ENCODE results near the gene CTDP1. TPM values are rescaled to one million over a fixed set of nuclear protein-coding genes. Genes with fewer than 3 reads are reported as not detected.

The CTDP1 gene
- total RNA-seq, 3 donors from 2014 or later: 28.6 to 37.4 (median 30.1) TPM

DNA sequence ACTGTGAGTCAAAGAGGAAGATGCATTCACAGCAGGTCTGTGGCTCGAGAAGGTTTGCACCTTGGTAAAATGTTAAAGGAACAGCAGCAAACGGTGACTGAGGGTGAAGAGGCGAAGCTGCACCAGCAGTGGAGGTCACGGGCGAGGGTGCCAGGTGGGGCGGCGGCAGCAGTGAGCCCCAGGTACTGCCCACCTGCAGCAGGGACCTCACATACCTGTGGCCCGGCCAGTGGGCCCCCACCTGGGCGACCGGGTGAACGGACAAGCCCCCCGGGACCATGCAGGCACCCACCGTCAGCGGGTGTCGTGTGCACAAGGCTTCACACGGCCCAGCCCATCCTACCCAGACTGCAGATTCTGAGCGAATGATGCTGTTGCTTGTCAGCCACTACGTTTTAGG, 94.5 kb downstream of the CTDP1 start:
- Histone ChIP-seq H3K4me1 (ENCODE audit: low read depth) (no peaks in the 10 kb centered on the region), H3K9me3 (no peaks in the 10 kb centered on the region), H3K36me3 (ENCODE audit: low read depth) (no peaks in the 10 kb centered on the region), H3K4me3 (no peak overlapping the region)
- DNase-seq (peak in 1 of 3 donors; percentile 37), ATAC-seq (no peak)
- no peak for TF ChIP-seq CTCF (IDR thresholded peaks at IDR 0.05)
- intact Hi-C loops (cut with DNase I, micrococcal nuclease): no loop called here

DNA sequence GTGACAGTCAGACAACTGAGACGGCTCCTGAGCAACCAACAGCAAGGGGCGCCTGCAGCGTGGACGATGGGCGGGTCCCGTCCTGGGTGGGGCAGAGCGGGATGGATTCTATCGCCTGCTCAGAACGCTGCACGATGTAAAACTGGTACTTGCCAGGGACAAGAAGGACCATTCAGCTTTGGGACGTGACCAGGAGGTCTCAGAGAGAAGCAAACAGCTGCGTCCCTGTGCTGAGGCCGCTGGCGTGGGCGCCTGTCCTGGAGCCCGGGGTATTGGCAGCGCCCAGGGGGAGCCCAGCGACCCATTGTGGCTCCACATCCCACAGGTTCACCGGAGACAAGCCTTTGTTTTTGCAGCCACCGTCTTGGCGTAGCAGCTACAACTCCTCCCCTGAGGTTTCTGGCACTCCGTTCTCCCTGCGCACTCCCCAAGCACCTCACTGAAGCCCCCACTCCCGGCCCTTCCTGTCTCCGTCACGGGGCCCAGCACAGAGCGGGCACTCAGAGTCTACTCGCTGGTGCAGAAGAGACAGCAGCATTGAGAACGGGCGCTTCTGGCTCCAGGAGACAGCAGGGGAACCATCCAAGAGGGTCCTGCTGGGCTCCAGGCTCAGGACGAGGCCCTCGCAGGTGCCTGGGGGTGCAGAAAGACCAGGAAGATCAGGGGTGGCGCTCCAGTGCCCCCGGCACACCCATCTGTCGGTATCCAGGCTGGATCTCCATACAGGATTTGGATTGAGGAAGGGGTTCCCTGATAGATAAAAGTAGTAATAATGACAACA, 96.0 kb downstream of the CTDP1 start:
- H3K4me3 ChIP-seq: no peak overlapping the region
- TF ChIP-seq CTCF (IDR thresholded peaks at IDR 0.05): no peak
- DNase-seq (peak in 1 of 3 donors; percentile 27), ATAC-seq (no peak)
- no peaks in the 10 kb centered on the region for H3K4me1 ChIP-seq (ENCODE audit: low read depth)
- H3K9me3 ChIP-seq: no peaks in the 10 kb centered on the region
- H3K36me3 ChIP-seq (ENCODE audit: low read depth): no peaks in the 10 kb centered on the region
- intact Hi-C loops (cut with DNase I, micrococcal nuclease): no loop called here

DNA sequence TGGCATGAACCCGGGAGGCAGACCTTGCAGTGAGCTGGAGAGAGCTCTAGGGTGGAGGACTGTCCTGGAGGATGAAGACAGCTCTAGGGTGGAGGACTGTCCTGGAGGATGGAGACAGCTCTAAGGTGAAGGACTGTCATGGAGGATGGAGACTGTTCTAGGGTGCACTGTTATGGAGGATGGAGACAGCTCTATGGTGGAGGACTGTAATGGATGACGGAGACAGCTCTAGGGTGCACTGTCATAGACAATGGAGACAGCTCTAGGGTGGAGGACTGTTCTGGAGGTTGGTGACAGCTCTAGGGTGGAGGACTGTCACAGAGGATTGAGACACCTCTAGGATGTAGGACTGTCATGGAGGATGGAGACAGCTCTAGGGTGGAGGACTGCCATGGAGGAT, 97.1 kb downstream of the CTDP1 start:
- Histone ChIP-seq H3K36me3 (ENCODE audit: low read depth) (no peaks in the 10 kb centered on the region), H3K4me1 (ENCODE audit: low read depth) (no peaks in the 10 kb centered on the region), H3K9me3 (no peaks in the 10 kb centered on the region), H3K4me3 (no peak overlapping the region)
- no peak for TF ChIP-seq CTCF (IDR thresholded peaks at IDR 0.05)
- ATAC-seq (no peak), DNase-seq (no peak)
- intact Hi-C loops (cut with DNase I, micrococcal nuclease): no loop called here

- H3K4me1 ChIP-seq (ENCODE audit: low read depth): no peaks in the 10 kb centered on the region
- TF ChIP-seq CTCF (IDR thresholded peaks at IDR 0.05): no peak
- intact Hi-C loops (cut with DNase I, micrococcal nuclease): no loop called here
- peak in 1 of 3 donors; percentile 41 for DNase-seq
- H3K9me3 ChIP-seq: no peaks in the 10 kb centered on the region
- H3K36me3 ChIP-seq (ENCODE audit: low read depth): no peaks in the 10 kb centered on the region
- no peak overlapping the region for H3K4me3 ChIP-seq
- ATAC-seq: no peak
Observed at GRCh38 chr18:79778291-79778791, 98.7 kb downstream of the CTDP1 start.

DNA sequence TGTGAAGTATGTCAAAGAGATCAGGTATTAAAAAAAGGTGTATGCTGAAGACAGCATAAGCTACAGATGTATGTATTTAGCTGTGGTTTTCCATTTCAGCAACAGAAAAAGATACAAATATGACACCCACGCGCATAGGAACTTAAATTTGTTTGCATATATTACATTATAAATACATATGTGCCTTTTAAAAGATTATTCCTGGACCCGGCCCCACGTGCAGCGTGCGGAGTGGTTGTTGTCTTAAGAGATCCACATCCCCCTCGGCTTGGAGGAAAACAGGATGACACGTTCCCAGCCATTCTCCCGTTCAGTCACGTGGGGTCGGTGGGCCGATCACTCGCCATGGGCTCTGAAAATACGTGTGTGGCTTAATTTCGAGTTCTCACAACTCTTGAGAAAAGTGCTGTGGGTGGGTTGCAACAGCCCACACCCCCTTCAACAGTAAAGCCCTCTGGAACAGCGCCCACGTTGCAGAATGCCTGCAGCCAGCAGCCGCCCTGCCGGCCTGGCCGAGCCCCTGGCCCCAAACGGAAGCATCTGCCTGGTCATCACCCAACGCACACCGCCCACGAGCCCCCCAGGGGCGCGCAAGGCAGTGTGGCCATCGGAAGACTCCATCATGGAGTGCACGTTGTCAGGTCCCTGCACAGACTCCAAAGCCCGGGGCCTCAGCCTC, 99.6 kb downstream of the CTDP1 start:
- Histone ChIP-seq H3K4me3 (no peak overlapping the region), H3K4me1 (ENCODE audit: low read depth) (no peaks in the 10 kb centered on the region), H3K36me3 (ENCODE audit: low read depth) (no peaks in the 10 kb centered on the region), H3K9me3 (no peaks in the 10 kb centered on the region)
- intact Hi-C loops (cut with DNase I, micrococcal nuclease): no loop called here
- no peak for DNase-seq
- no peak for ATAC-seq
- no peak for TF ChIP-seq CTCF (IDR thresholded peaks at IDR 0.05)

Measured in mucosa of descending colon (tissue), 3 donors.